Fibroblast of skin of back (primary cell): ENCODE data around the gene NSMCE3.

Experiments used
- DNase-seq: peaks from one replicate; pipeline ENCODE4 v3.0.0-alpha.2; 2013

Gene NSMCE3

GRCh38 chr15:29220852-29221251, 48.8 kb downstream of the NSMCE3 start:
- DNase-seq: no peak

DNA sequence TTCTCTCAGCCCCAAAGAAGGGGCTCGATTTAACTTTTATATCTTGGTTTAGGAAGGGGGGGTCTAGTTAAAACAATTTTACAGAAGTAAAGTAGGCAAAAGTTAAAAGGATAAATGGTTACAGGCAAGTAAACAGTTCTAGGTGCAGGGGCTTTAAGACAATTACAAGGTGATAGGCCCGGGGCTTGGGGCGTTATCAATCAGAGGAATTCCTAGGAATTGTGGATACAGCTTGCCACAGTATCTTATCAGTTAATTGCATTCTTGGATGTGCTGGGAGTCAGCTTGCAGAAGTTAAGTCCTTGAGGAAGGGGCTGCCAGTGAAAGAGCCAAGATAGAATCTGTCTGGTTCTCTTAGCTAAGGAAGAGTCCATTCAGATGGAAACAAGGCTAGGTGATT, 52.7 kb downstream of the NSMCE3 start:
- DNase-seq: no peak
